K562 (cell line): Measurements from ENCODE around the gene RCC1. TPM values are rescaled to one million over a fixed set of nuclear protein-coding genes. Genes with fewer than 3 reads are reported as not detected.

ENCODE experiments used
- CHD4 ChIP-seq: fragments of 200-600 bp; sonication (generic); IDR thresholded peaks from 3 replicates; pipeline ENCODE4 v1.6.1; 2012; ENCODE audit warnings: low read depth, mild to moderate bottlenecking, mixed read lengths, low read length, inconsistent platforms; ENCODE audit not compliant: insufficient read depth, insufficient replicate concordance, poor library complexity, severe bottlenecking
- DLX4 ChIP-seq: fragments of 250-450 bp; sonication (Bioruptor Pico); IDR thresholded peaks from 2 replicates; pipeline ENCODE4 v1.6.1; 2021; ENCODE audit warnings: mild to moderate bottlenecking
- DMBX1 ChIP-seq: fragments of 250-450 bp; sonication (Bioruptor Pico); IDR thresholded peaks from 2 replicates; pipeline ENCODE4 v1.8.0; 2022; ENCODE audit warnings: inconsistent platforms, mild to moderate bottlenecking, moderate library complexity, borderline replicate concordance
- E4F1 ChIP-seq: fragments of 250-450 bp; sonication (Bioruptor Pico); IDR thresholded peaks from 2 replicates; pipeline ENCODE4 v1.5.0; 2021; ENCODE audit warnings: mild to moderate bottlenecking, borderline replicate concordance
- FOXA1 ChIP-seq: fragments of 450-650 bp; IDR thresholded peaks from 2 replicates; pipeline ENCODE4 v1.6.1; 2016; ENCODE audit warnings: mild to moderate bottlenecking, borderline replicate concordance
- GTF2E2 ChIP-seq: fragments of 200-800 bp; sonication (Bioruptor generic); IDR thresholded peaks from 2 replicates; pipeline ENCODE4 v1.6.1; 2016; ENCODE audit warnings: missing genetic modification characterization, missing compliant biosample characterization
- HINFP ChIP-seq: fragments of 450-650 bp; conservative IDR thresholded peaks from 2 replicates; pipeline ENCODE4 v1.6.1; 2016; ENCODE audit warnings: missing genetic modification characterization, low read depth, mild to moderate bottlenecking, control low read depth, missing compliant biosample characterization
- MECOM ChIP-seq: fragments of 250-450 bp; sonication (Bioruptor Pico); IDR thresholded peaks from 2 replicates; pipeline ENCODE4 v1.8.0; 2022; ENCODE audit warnings: inconsistent platforms
- PRDM10 ChIP-seq: fragments of 450-650 bp; IDR thresholded peaks from 2 replicates; pipeline ENCODE4 v1.6.1; 2018; ENCODE audit not compliant: partially characterized antibody
- RB1 ChIP-seq: fragments of 450-650 bp; IDR thresholded peaks from 2 replicates; pipeline ENCODE4 v1.6.1; 2017; ENCODE audit warnings: low read depth, mild to moderate bottlenecking
- RHOXF2B ChIP-seq: fragments of 250-450 bp; sonication (Bioruptor Pico); conservative IDR thresholded peaks from 2 replicates; pipeline ENCODE4 v1.5.1; 2021
- ZBTB7A ChIP-seq: IDR thresholded peaks from 2 replicates; pipeline ENCODE4 v1.6.1; 2011; ENCODE audit warnings: low read depth, mild to moderate bottlenecking, low read length, moderate library complexity, borderline replicate concordance; ENCODE audit not compliant: control insufficient read depth
- ZNF232 ChIP-seq: sonication (generic); formaldehyde crosslinking; IDR thresholded peaks from 2 replicates; pipeline ENCODE4 v1.8.0; 2022; ENCODE audit warnings: mild to moderate bottlenecking, missing genetic modification reagents
- ZNF24 ChIP-seq: fragments of 450-650 bp; IDR thresholded peaks from 2 replicates; pipeline ENCODE4 v1.6.1; 2016
- ZNF639 ChIP-seq, 2 experiments: fragments of 200-800 bp in 1 of 2; sonication (Bioruptor generic) in 1 of 2; sonication (generic) in 1 of 2; formaldehyde crosslinking in 1 of 2; IDR thresholded peaks in 1 of 2; conservative IDR thresholded peaks in 1 of 2; 2 replicates each; pipeline versions ENCODE4 v1.5.0 to v1.6.1; 2016 to 2020; ENCODE audit warnings: missing compliant biosample characterization in 1 of 2, missing genetic modification characterization in 1 of 2, missing genetic modification reagents in 1 of 2
- ZNF644 ChIP-seq: fragments of 200-800 bp; sonication (Bioruptor generic); IDR thresholded peaks from 2 replicates; pipeline ENCODE4 v1.6.1; 2016; ENCODE audit warnings: low read depth, missing genetic modification characterization, missing compliant biosample characterization
- polyA plus RNA-seq, 8 experiments: library from polyadenylated mRNA; depleted of rRNA in 4 of 8; stranded (reverse) in 5 of 8; unstranded in 3 of 8; fragments of >200 nt; fragmentation: Nextera tagmentation in 2 of 8; fragmentation: Illumina TruSeq in 1 of 8; extraction: Ambion mirVana in 2 of 8; extraction: Trizol in 1 of 8; gene quantifications; 2 replicates each; pipeline versions ENCODE4 v1.2.1 to v1.2.3, GENCODE V29; 2011 to 2014; ENCODE audit warnings: inconsistent platforms in 1 of 8, missing spikeins in 1 of 8
- total RNA-seq, 7 experiments: library from RNA; depleted of rRNA in 6 of 7; stranded (reverse); fragments of >200 nt in 6 of 7; fragmentation: Illumina TruSeq in 2 of 7; extraction: Trizol in 2 of 7; gene quantifications; 2 replicates each; pipeline versions ENCODE4 v1.2.1 to v1.2.3, GENCODE V29; 2011 to 2021; ENCODE audit warnings: low replicate concordance in 1 of 7

Gene RCC1
- total and polyA plus RNA-seq, 9 of the 15 experiments (the other 6 are each of a cell fraction or from before 2014, with no cell fraction given): 16.4 to 202 (median 107) TPM

GRCh38 chr1:28505406-28506187 is at the start of gene RCC1 (continued):
- peak; percentile 100 for TF ChIP-seq GTF2E2
- TF ChIP-seq RHOXF2B (CRISPR knock-in tag): no peak
- 0 out of 2 replicates have a peak, but pooled peaks have one; percentile 9 for TF ChIP-seq MECOM (CRISPR knock-in tag)
- peak in 1 of 2 experiments; percentile 47; a peak in 1 of 4 replicates for TF ChIP-seq ZNF639 (CRISPR knock-in tag; conservative IDR thresholded peaks at IDR 0.05 in 1 of 2, IDR thresholded peaks at IDR 0.05 in 1 of 2)
- peak; percentile 16; the same call in 1 of the 2 replicates for TF ChIP-seq DMBX1 (CRISPR knock-in tag)
- no peak for TF ChIP-seq FOXA1
- TF ChIP-seq ZNF232: no peak
- peak; percentile 44 for TF ChIP-seq PRDM10
- no peak for TF ChIP-seq ZBTB7A
- TF ChIP-seq ZNF24: peak; percentile 45; the same call in 1 of the 2 replicates
- TF ChIP-seq ZNF644: no peak
- no peak for TF ChIP-seq CHD4
- TF ChIP-seq DLX4 (CRISPR knock-in tag): no peak
- peak; percentile 57; the same call in 1 of the 2 replicates for TF ChIP-seq RB1
- no peak for TF ChIP-seq E4F1 (CRISPR knock-in tag)
- TF ChIP-seq HINFP: no peak
